B cell (primary cell): ENCODE data around the gene OPTN. TPM values are rescaled to one million over a fixed set of nuclear protein-coding genes. Genes with fewer than 3 reads are reported as not detected.

Experiments used
- ATAC-seq: fragments of 200-7000 bp; cut with Tn5 transposase; one replicate; pipeline ENCODE4 v1.10.0; 2021; ENCODE audit warnings: low read depth, mild to moderate bottlenecking, moderate number of reproducible peaks, moderate library complexity
- CTCF ChIA-PET: fragments of 350-600 bp; sonication (Branson Sonifier 250); formaldehyde crosslinking; loops from one replicate; lab custom pipeline; 2021; ENCODE audit warnings: antibody characterized with exemption, inconsistent platforms; lab: Charles Lee
- POLR2A ChIA-PET: fragments of 350-600 bp; sonication (Branson Sonifier 250); formaldehyde crosslinking; loops from one replicate; lab custom pipeline; 2021; ENCODE audit warnings: antibody characterized with exemption; lab: Charles Lee
- DNase-seq: peaks from one replicate; pipeline ENCODE4 v3.0.0; 2013
- H2AFZ ChIP-seq: 2 replicates; pipeline ENCODE4 v1.6.1; 2012; ENCODE audit warnings: mild to moderate bottlenecking, low read depth, low read length; ENCODE audit not compliant: insufficient read depth, poor library complexity, severe bottlenecking
- H3K27ac ChIP-seq, 2 donors: 1 replicate in 1 of 2; 2 replicates in 1 of 2; pipeline ENCODE4 v1.5.1; 2012 to 2013; ENCODE audit warnings: low read length in 2 of 2, mild to moderate bottlenecking in 2 of 2, moderate library complexity in 1 of 2
- H3K27me3 ChIP-seq, 4 experiments: fragments of 200-600 bp in 1 of 4; sonication (generic) in 1 of 4; replicated peaks in 1 of 4; 1 replicate in 2 of 4; 2 replicates in 2 of 4; pipeline versions ENCODE4 v1.6.1 to v1.7.0; 2013 to 2016; ENCODE audit warnings: low read length in 3 of 4, mild to moderate bottlenecking in 2 of 4, mixed read lengths in 1 of 4, moderate library complexity in 1 of 4; ENCODE audit not compliant: insufficient read depth in 4 of 4, control insufficient read depth in 3 of 4; ENCODE audit errors: control extremely low read depth in 1 of 4
- H3K36me3 ChIP-seq, 2 experiments: replicated peaks in 1 of 2; 1 replicate in 1 of 2; 2 replicates in 1 of 2; pipeline versions ENCODE4 v1.6.1 to v1.7.1; 2013; ENCODE audit warnings: low read length in 1 of 2; ENCODE audit not compliant: insufficient read depth in 2 of 2, control insufficient read depth in 1 of 2; ENCODE audit errors: control extremely low read depth in 1 of 2, extremely low read depth in 1 of 2
- H3K4me1 ChIP-seq, 2 donors: fragments of 200-600 bp in 1 of 2; sonication (generic) in 1 of 2; 1 replicate in 1 of 2; 2 replicates in 1 of 2; pipeline versions ENCODE4 v1.5.1 to v1.6.1; 2013 to 2017; ENCODE audit warnings: low read length in 2 of 2; ENCODE audit not compliant: control insufficient read depth in 2 of 2, insufficient read depth in 2 of 2
- H3K4me2 ChIP-seq: replicated peaks from 2 replicates; pipeline ENCODE3; 2012; ENCODE audit warnings: mild to moderate bottlenecking, low read depth, low read length; ENCODE audit not compliant: poor library complexity, severe bottlenecking
- H3K4me3 ChIP-seq, 5 experiments: fragments of 200-600 bp in 1 of 5; sonication (generic) in 1 of 5; 1 replicate in 3 of 5; 2 replicates in 2 of 5; pipeline versions ENCODE4 v1.5.1 to v1.7.0; 2011 to 2016; ENCODE audit warnings: low read length in 4 of 5, mild to moderate bottlenecking in 4 of 5, low read depth in 2 of 5, control low read depth in 1 of 5, moderate library complexity in 1 of 5; ENCODE audit not compliant: insufficient read depth in 1 of 5; ENCODE audit errors: control extremely low read depth in 1 of 5, extremely low read depth in 1 of 5
- H3K79me2 ChIP-seq: fragments of 200-600 bp; sonication (generic); one replicate; pipeline ENCODE4 v1.6.0; 2016; ENCODE audit warnings: low read length; ENCODE audit not compliant: control insufficient read depth, insufficient read depth
- H3K9ac ChIP-seq: fragments of 200-600 bp; sonication (generic); 2 replicates; pipeline ENCODE4 v1.6.1; 2017; ENCODE audit warnings: mild to moderate bottlenecking, low read length, moderate library complexity
- H3K9me3 ChIP-seq, 3 donors: one replicate each; pipeline versions ENCODE4 v1.6.1 to v1.7.1; 2013; ENCODE audit warnings: low read length in 2 of 3; ENCODE audit not compliant: control insufficient read depth in 2 of 3, insufficient read depth in 1 of 3; ENCODE audit errors: control extremely low read depth in 1 of 3
- H4K20me1 ChIP-seq: 2 replicates; pipeline ENCODE4 v1.6.0; 2012; ENCODE audit warnings: mild to moderate bottlenecking, low read length; ENCODE audit not compliant: insufficient read depth, control insufficient read depth, poor library complexity, severe bottlenecking
- H3K27ac Mint-ChIP-seq: one replicate; pipeline ENCODE4 v1.8.0; 2021; ENCODE audit warnings: mixed read lengths
- H3K27me3 Mint-ChIP-seq: one replicate; pipeline ENCODE4 v1.8.0; 2021; ENCODE audit warnings: mixed read lengths
- H3K4me1 Mint-ChIP-seq: one replicate; pipeline ENCODE4 v1.8.0; 2021; ENCODE audit warnings: mixed read lengths
- H3K4me3 Mint-ChIP-seq: one replicate; pipeline ENCODE4 v1.8.0; 2021; ENCODE audit warnings: mixed read lengths
- H3K9me3 Mint-ChIP-seq: one replicate; pipeline ENCODE4 v1.8.0; 2022; ENCODE audit warnings: mixed read lengths; ENCODE audit not compliant: insufficient read depth
- CTCF ChIP-seq: fragments of 200-600 bp; IDR thresholded peaks from one replicate; pipeline ENCODE4 v1.8.0; 2022; ENCODE audit warnings: antibody characterized with exemption, mild to moderate bottlenecking
- EZH2 ChIP-seq: IDR thresholded peaks from 2 replicates; pipeline ENCODE4 v1.6.1; 2012; ENCODE audit warnings: borderline replicate concordance, low read depth, mild to moderate bottlenecking, moderate library complexity, low read length; ENCODE audit not compliant: insufficient read depth, poor library complexity, severe bottlenecking
- WGBS: methylation state at CpG from one replicate; pipeline ENCODE4 v1.1.5; 2013; ENCODE audit warnings: missing lambda C conversion rate; ENCODE audit not compliant: insufficient coverage; 5-methylcytosine and 5-hydroxymethylcytosine counted together
- intact Hi-C: fragments of 100-400 bp; cut with micrococcal nuclease; formaldehyde crosslinking; loops from one replicate; pipeline ENCODE4 v1.10.0; 2022
- polyA plus RNA-seq: library from polyadenylated mRNA; depleted of rRNA; stranded (reverse); fragments of >200 nt; gene quantifications from 2 replicates; pipeline ENCODE4 v1.2.3, GENCODE V29; 2012
- total RNA-seq, 2 donors: library from RNA; stranded (reverse); fragments of 120-200 nt in 1 of 2; gene quantifications; 1 replicate in 1 of 2; 2 replicates in 1 of 2; pipeline versions ENCODE4 v1.2.3 to v1.2.4, GENCODE V29; 2013 to 2022

The OPTN gene
- total and polyA plus RNA-seq, 2 donors (not counting 1 experiment from before 2014, with no cell fraction given), result 5.2 to 42.8 TPM

- no peaks in the 10 kb centered on the region for H3K4me1 Mint-ChIP-seq
- TF ChIP-seq EZH2 (no peak), CTCF (no peak)
- DNase-seq (no peak), ATAC-seq (no peak)
- H4K20me1 ChIP-seq, result no peaks in the 10 kb centered on the region
- H3K79me2 ChIP-seq, result no peaks in the 10 kb centered on the region
- WGBS, result 93% methylated on average over 5 of the region's 7 CpGs
- H3K27me3 Mint-ChIP-seq, result peaks cover 30% of the 10 kb centered on the region
- no peak overlapping the region for H3K4me3 Mint-ChIP-seq
- H3K36me3 ChIP-seq, result no peaks in the 10 kb centered on the region
- H3K9me3 Mint-ChIP-seq, result no peaks in the 10 kb centered on the region
- H3K27ac ChIP-seq, result no peak overlapping the region
- ChIA-PET CTCF (no interaction called here), POLR2A (no interaction called here)
- no peak overlapping the region for H2AFZ ChIP-seq
- no peak overlapping the region for H3K9ac ChIP-seq
- H3K27ac Mint-ChIP-seq, result no peak overlapping the region
- peaks cover 0 to 2% (median 1%) of the 10 kb centered on the region in 4 experiments for H3K27me3 ChIP-seq
- H3K4me1 ChIP-seq, result no peaks in the 10 kb centered on the region
- no peak overlapping the region for H3K4me3 ChIP-seq
- intact Hi-C loops, result no loop called here
- no peak overlapping the region for H3K4me2 ChIP-seq
- H3K9me3 ChIP-seq, result no peaks in the 10 kb centered on the region
Observed at GRCh38 chr10:13067431-13067830, 32.5 kb upstream of the OPTN start.

- Histone ChIP-seq H3K4me1 (no peaks in the 10 kb centered on the region), H4K20me1 (no peaks in the 10 kb centered on the region), H3K4me2 (no peak overlapping the region), H3K27ac (no peak overlapping the region), H3K9me3 (no peaks in the 10 kb centered on the region), H3K79me2 (no peaks in the 10 kb centered on the region), H3K9ac (no peak overlapping the region), H2AFZ (no peak overlapping the region), H3K27me3 (peaks cover 0 to 2% (median 1%) of the 10 kb centered on the region in 4 experiments), H3K36me3 (no peaks in the 10 kb centered on the region), H3K4me3 (no peak overlapping the region)
- Mint-ChIP-seq H3K4me3 (no peak overlapping the region), H3K27ac (no peak overlapping the region), H3K27me3 (peaks cover 30% of the 10 kb centered on the region), H3K4me1 (no peaks in the 10 kb centered on the region), H3K9me3 (no peaks in the 10 kb centered on the region)
- ATAC-seq, result no peak
- no peak for TF ChIP-seq EZH2
- no peak for TF ChIP-seq CTCF
- no peak for DNase-seq
- POLR2A ChIA-PET, result no interaction called here
- intact Hi-C loops, result no loop called here
- WGBS, result 79% methylated on average over 4 of the region's 5 CpGs
- CTCF ChIA-PET, result no interaction called here
Observed at GRCh38 chr10:13068071-13068470, 31.9 kb upstream of the OPTN start.
